A673 (cell line): ENCODE data around the gene IFNL2. TPM values are rescaled to one million over a fixed set of nuclear protein-coding genes. Genes with fewer than 3 reads are reported as not detected.

ENCODE experiments used
- BruUV-seq: library from RNA; stranded (reverse); fragments of 400-500 nt; replicated peaks from 2 replicates; lab custom pipeline; 2021; lab: Mats Ljungman, UMichigan
- CTCF ChIA-PET: fragments of 300-600 bp; sonication (Branson Sonifier 250); formaldehyde crosslinking; loops from one replicate; lab custom pipeline; 2022; ENCODE audit warnings: antibody characterized with exemption; lab: Charles Lee
- POLR2A ChIA-PET: fragments of 300-600 bp; sonication (Branson Sonifier 250); formaldehyde crosslinking; loops from one replicate; lab custom pipeline; 2022; ENCODE audit warnings: antibody characterized with exemption; ENCODE audit not compliant: low non-redundant PET; lab: Charles Lee
- DNase-seq: peaks from one replicate; pipeline ENCODE4 v3.0.0-alpha.2; 2015; ENCODE audit warnings: low spot score
- H3K27ac ChIP-seq: fragments of 200-600 bp; sonication (generic); 2 replicates; pipeline ENCODE4 v1.5.1; 2016; ENCODE audit warnings: mixed run types, low read depth, mild to moderate bottlenecking, mixed read lengths, antibody characterized with exemption, low read length; ENCODE audit not compliant: poor library complexity, severe bottlenecking
- H3K27me3 ChIP-seq: fragments of 200-600 bp; sonication (generic); replicated peaks from 2 replicates; pipeline ENCODE4 v1.6.1; 2017; ENCODE audit warnings: mixed run types, low read depth, mild to moderate bottlenecking, mixed read lengths, antibody characterized with exemption, low read length; ENCODE audit not compliant: insufficient read depth, poor library complexity
- H3K36me3 ChIP-seq: fragments of 200-600 bp; sonication (generic); 2 replicates; pipeline ENCODE4 v1.6.1; 2016; ENCODE audit warnings: mixed run types, mild to moderate bottlenecking, mixed read lengths, antibody characterized with exemption, low read length; ENCODE audit not compliant: insufficient read depth, poor library complexity, severe bottlenecking
- H3K4me1 ChIP-seq: fragments of 200-600 bp; sonication (generic); 2 replicates; pipeline ENCODE4 v1.6.1; 2017; ENCODE audit warnings: mixed run types, mild to moderate bottlenecking, mixed read lengths, antibody characterized with exemption, low read length; ENCODE audit not compliant: insufficient read depth, poor library complexity, severe bottlenecking
- H3K4me3 ChIP-seq: fragments of 200-600 bp; sonication (generic); 2 replicates; pipeline ENCODE4 v1.5.1; 2016; ENCODE audit warnings: low read depth, mixed run types, mild to moderate bottlenecking, mixed read lengths, low read length; ENCODE audit not compliant: poor library complexity, severe bottlenecking
- H3K9me3 ChIP-seq: fragments of 200-600 bp; sonication (generic); 2 replicates; pipeline ENCODE4 v1.6.1; 2016; ENCODE audit warnings: mixed run types, low read depth, mild to moderate bottlenecking, mixed read lengths, antibody characterized with exemption, low read length; ENCODE audit not compliant: poor library complexity, severe bottlenecking
- CTCF ChIP-seq: fragments of 300-800, 200-600 bp; sonication (generic); conservative IDR thresholded peaks from 2 replicates; pipeline ENCODE4 v1.5.1; 2017; ENCODE audit warnings: low read depth, mild to moderate bottlenecking, antibody characterized with exemption, low read length, moderate library complexity, mixed read lengths
- EZH2 ChIP-seq: fragments of 200-600 bp; sonication (generic); IDR thresholded peaks from 2 replicates; pipeline ENCODE4 v1.6.1; 2017; ENCODE audit warnings: borderline replicate concordance, low read depth, mild to moderate bottlenecking, mixed read lengths, antibody characterized with exemption, low read length; ENCODE audit not compliant: poor library complexity, severe bottlenecking
- intact Hi-C: fragments of 100-400 bp; cut with micrococcal nuclease; formaldehyde crosslinking; loops from one replicate; pipeline ENCODE4 v1.10.0; 2022; ENCODE audit not compliant: unreplicated experiment
- total RNA-seq: library from RNA; stranded (reverse); gene quantifications from 2 replicates; pipeline ENCODE4 v1.2.3, GENCODE V29; 2021

The IFNL2 gene
- total RNA-seq, 1 experiment from 2014 or later = not detected

GRCh38 chr19:39296906-39297305 is 28.7 kb downstream of the IFNL2 start:
- Histone ChIP-seq H3K36me3 (no peaks in the 10 kb centered on the region), H3K27ac (no peak overlapping the region), H3K9me3 (no peaks in the 10 kb centered on the region), H3K27me3 (peaks cover 3% of the 10 kb centered on the region), H3K4me3 (no peak overlapping the region), H3K4me1 (no peaks in the 10 kb centered on the region)
- ChIA-PET CTCF (no interaction called here), POLR2A (interaction anchor here (0.6 kb wide), 1 partner anchor 536 kb away, joined by 3 read pairs; no protein-coding TSS in a partner anchor)
- BruUV-seq = no TSS peak
- DNase-seq = no peak
- no peak for TF ChIP-seq EZH2
- TF ChIP-seq CTCF = no peak
- intact Hi-C loops = no loop called here

GRCh38 chr19:39297931-39298634 is 29.9 kb downstream of the IFNL2 start:
- ChIA-PET CTCF (no interaction called here), POLR2A (no interaction called here)
- no TSS peak for BruUV-seq
- H3K27me3 ChIP-seq = no peaks in the 10 kb centered on the region
- TF ChIP-seq EZH2 (no peak), CTCF (no peak)
- no peaks in the 10 kb centered on the region for H3K4me1 ChIP-seq
- no peaks in the 10 kb centered on the region for H3K9me3 ChIP-seq
- no peak overlapping the region for H3K27ac ChIP-seq
- H3K36me3 ChIP-seq = no peaks in the 10 kb centered on the region
- intact Hi-C loops = no loop called here
- DNase-seq = no peak
- H3K4me3 ChIP-seq = no peak overlapping the region

GRCh38 chr19:39299404-39299803 is 31.2 kb downstream of the IFNL2 start:
- DNase-seq = no peak
- H3K27me3 ChIP-seq = no peaks in the 10 kb centered on the region
- no peak overlapping the region for H3K4me3 ChIP-seq
- intact Hi-C loops = no loop called here
- no peaks in the 10 kb centered on the region for H3K4me1 ChIP-seq
- no peaks in the 10 kb centered on the region for H3K36me3 ChIP-seq
- BruUV-seq = no TSS peak
- POLR2A ChIA-PET = no interaction called here
- CTCF ChIA-PET = no interaction called here
- no peaks in the 10 kb centered on the region for H3K9me3 ChIP-seq
- TF ChIP-seq EZH2 = no peak
- TF ChIP-seq CTCF = no peak
- H3K27ac ChIP-seq = no peak overlapping the region
